Measurements from ENCODE around the gene EMSY. TPM values are rescaled to one million over a fixed set of nuclear protein-coding genes. Genes with fewer than 3 reads are reported as not detected.

The EMSY gene
- total RNA-seq, 1 experiment from 2014 or later: 29.3 TPM

GRCh38 chr11:76588455-76589325 lies 143.9 kb downstream of the EMSY start:
- no peak overlapping the region for H2AK5ac ChIP-seq (ENCODE audit: insufficient read length, low read length)
- no CpG with 5 or more reads among the region's 25 CpGs for WGBS (ENCODE audit: extremely low coverage, insufficient read length, low lambda C conversion rate)
- H3K79me2 ChIP-seq (ENCODE audit: insufficient read depth, low read length): no peaks in the 10 kb centered on the region
- no peaks in the 10 kb centered on the region for H3K4me1 ChIP-seq (ENCODE audit: insufficient read depth, low read length)
- no peak overlapping the region for H4K8ac ChIP-seq (replicated peaks; ENCODE audit: insufficient read length, low read depth, low read length)
- no peak overlapping the region for H2BK20ac ChIP-seq (ENCODE audit: low read depth, low read length, poor library complexity, severe bottlenecking)
- no peaks in the 10 kb centered on the region for H3K79me1 ChIP-seq (ENCODE audit: insufficient read depth, low read depth, low read length, poor library complexity, severe bottlenecking)
- H2AFZ ChIP-seq (ENCODE audit: low read length): no peak overlapping the region
- no peak for TF ChIP-seq CTCF (conservative IDR thresholded peaks at IDR 0.05)
- no peak overlapping the region for H3K4me2 ChIP-seq (ENCODE audit: insufficient read depth, insufficient read length, low read length)
- H3K27me3 ChIP-seq (ENCODE audit: insufficient read depth, low read length): no peaks in the 10 kb centered on the region
- no peak overlapping the region for H4K5ac ChIP-seq (ENCODE audit: insufficient read length, low read depth, low read length)
- H3K27ac Mint-ChIP-seq: no peak overlapping the region
- no peak overlapping the region for H2BK120ac ChIP-seq (ENCODE audit: low read depth, low read length, poor library complexity, severe bottlenecking)
- H3K14ac ChIP-seq (ENCODE audit: insufficient read depth, low read length): no peak overlapping the region
- H3K18ac ChIP-seq (ENCODE audit: insufficient read length, low read depth, low read length): no peak overlapping the region
- no peak overlapping the region for H3K56ac ChIP-seq (ENCODE audit: insufficient read length, low read depth, low read length)
- no peak for DNase-seq
- H3K9me3 Mint-ChIP-seq: peaks cover 4 to 7% of the 10 kb centered on the region in 2 experiments; a peak in 2 of 5 replicates
- peaks cover 0 to 7% of the 10 kb centered on the region in 2 experiments; a peak in 2 of 4 replicates for H3K4me1 Mint-ChIP-seq
- H3T11ph ChIP-seq (ENCODE audit: low read length): no peak overlapping the region
- no peak overlapping the region for H3K9ac ChIP-seq (ENCODE audit: extremely low read depth, insufficient read length, low read length)
- no peak overlapping the region for H3K27ac ChIP-seq (ENCODE audit: insufficient read length, low read depth, low read length)
- no peaks in the 10 kb centered on the region for H4K20me1 ChIP-seq (ENCODE audit: control insufficient read depth, insufficient read depth, insufficient read length)
- H4K91ac ChIP-seq (ENCODE audit: insufficient read length, low read depth, low read length): no peak overlapping the region
- no peak overlapping the region for H2BK5ac ChIP-seq (ENCODE audit: insufficient read length, low read length)
- H3K4ac ChIP-seq (ENCODE audit: low read depth, low read length): no peak overlapping the region
- no peak overlapping the region for H2BK15ac ChIP-seq (ENCODE audit: low read depth, low read length)
- H3K27me3 Mint-ChIP-seq (ENCODE audit: low read depth): peaks cover 2% of the 10 kb centered on the region; the same call in 1 of the 2 replicates
- no peaks in the 10 kb centered on the region for H3K23me2 ChIP-seq (ENCODE audit: insufficient read length, low read depth, low read length, poor library complexity, severe bottlenecking)
- no peak overlapping the region for H3K4me3 Mint-ChIP-seq
- H3K9me3 ChIP-seq (ENCODE audit: control insufficient read depth, low read depth, low read length): no peaks in the 10 kb centered on the region
- H3K23ac ChIP-seq (ENCODE audit: insufficient read length, low read depth, low read length): no peak overlapping the region
- H3K36me3 Mint-ChIP-seq (ENCODE audit: insufficient read depth in 1 of 3, low read depth in 3 of 3): no peaks in the 10 kb centered on the region
- H2BK12ac ChIP-seq (ENCODE audit: insufficient read length, low read depth, low read length): no peak overlapping the region

Data from H9 (cell line).